CD14-positive monocyte (primary cell): ENCODE data around the gene ZFPL1. TPM values are rescaled to one million over a fixed set of nuclear protein-coding genes. Genes with fewer than 3 reads are reported as not detected.

ENCODE experiments used
- DNase-seq, 3 donors: peaks; one replicate each; pipeline ENCODE4 v3.0.0-alpha.2; 2011 to 2022
- H2AFZ ChIP-seq: 2 replicates; pipeline ENCODE4 v1.6.0; 2012; ENCODE audit warnings: mild to moderate bottlenecking, low read depth, low read length, inconsistent platforms; ENCODE audit not compliant: insufficient read depth, poor library complexity, severe bottlenecking
- H3K27ac ChIP-seq, 2 donors: 1 replicate in 1 of 2; 2 replicates in 1 of 2; pipeline ENCODE4 v1.5.1; 2012 to 2013; ENCODE audit warnings: low read length in 2 of 2, control low read depth in 1 of 2, inconsistent platforms in 1 of 2, low read depth in 1 of 2, mild to moderate bottlenecking in 1 of 2
- H3K27me3 ChIP-seq, 2 donors: one replicate each; pipeline versions ENCODE4 v1.6.0 to v1.6.1; 2011 to 2013; ENCODE audit warnings: low read length in 2 of 2; ENCODE audit not compliant: control insufficient read depth in 2 of 2, insufficient read depth in 2 of 2
- H3K36me3 ChIP-seq, 2 donors: replicated peaks in 1 of 2; 1 replicate in 1 of 2; 2 replicates in 1 of 2; pipeline versions ENCODE4 v1.5.1 to v1.6.1; 2012 to 2013; ENCODE audit warnings: low read length in 2 of 2, control low read depth in 1 of 2, inconsistent platforms in 1 of 2, mild to moderate bottlenecking in 1 of 2; ENCODE audit not compliant: insufficient read depth in 2 of 2, control insufficient read depth in 1 of 2
- H3K4me1 ChIP-seq, 2 donors: 1 replicate in 1 of 2; 2 replicates in 1 of 2; pipeline versions ENCODE4 v1.5.1 to v1.6.1; 2012 to 2013; ENCODE audit warnings: low read length in 2 of 2, control low read depth in 1 of 2, inconsistent platforms in 1 of 2, mild to moderate bottlenecking in 1 of 2, moderate library complexity in 1 of 2; ENCODE audit not compliant: insufficient read depth in 2 of 2, control insufficient read depth in 1 of 2
- H3K4me2 ChIP-seq: replicated peaks from 2 replicates; pipeline ENCODE3; 2012; ENCODE audit warnings: low read length, moderate library complexity, mild to moderate bottlenecking; ENCODE audit not compliant: poor library complexity, severe bottlenecking; ENCODE audit errors: extremely low read depth
- H3K4me3 ChIP-seq, 3 experiments: fragments of 200-600 bp in 1 of 3; sonication (generic) in 1 of 3; replicated peaks in 1 of 3; 1 replicate in 2 of 3; 2 replicates in 1 of 3; pipeline ENCODE4 v1.5.1; 2011 to 2013; ENCODE audit warnings: low read length in 3 of 3, mild to moderate bottlenecking in 3 of 3, control low read depth in 2 of 3, low read depth in 2 of 3, inconsistent platforms in 1 of 3, moderate library complexity in 1 of 3
- H3K79me2 ChIP-seq: 2 replicates; pipeline ENCODE4 v1.6.0; 2012; ENCODE audit warnings: mild to moderate bottlenecking, control low read depth, inconsistent platforms, low read length, moderate library complexity; ENCODE audit not compliant: insufficient read depth
- H3K9ac ChIP-seq: 2 replicates; pipeline ENCODE4 v1.6.0; 2017; ENCODE audit warnings: low read length, mild to moderate bottlenecking; ENCODE audit not compliant: insufficient read depth, poor library complexity, severe bottlenecking
- H3K9me3 ChIP-seq, 2 donors: replicated peaks in 1 of 2; 1 replicate in 1 of 2; 2 replicates in 1 of 2; pipeline versions ENCODE4 v1.5.1 to v1.6.1; 2012 to 2013; ENCODE audit warnings: low read length in 2 of 2, control low read depth in 1 of 2; ENCODE audit not compliant: control insufficient read depth in 1 of 2, insufficient read depth in 1 of 2
- H4K20me1 ChIP-seq: 2 replicates; pipeline ENCODE4 v1.6.0; 2012; ENCODE audit warnings: mild to moderate bottlenecking, low read length, control low read depth, moderate library complexity; ENCODE audit not compliant: insufficient read depth
- H3K27ac Mint-ChIP-seq, 7 donors: one replicate each; pipeline ENCODE4 v1.8.0; 2020; ENCODE audit warnings: mild to moderate bottlenecking in 7 of 7, mixed read lengths in 7 of 7, moderate library complexity in 6 of 7, inconsistent platforms in 2 of 7
- H3K27me3 Mint-ChIP-seq, 3 donors: one replicate each; pipeline ENCODE4 v1.8.0; 2021 to 2022; ENCODE audit warnings: low read depth in 3 of 3, mild to moderate bottlenecking in 3 of 3, mixed read lengths in 3 of 3, moderate library complexity in 3 of 3, inconsistent platforms in 1 of 3
- H3K36me3 Mint-ChIP-seq, 2 donors: one replicate each; pipeline ENCODE4 v1.8.0; 2020; ENCODE audit warnings: mixed read lengths in 2 of 2, inconsistent platforms in 1 of 2, mild to moderate bottlenecking in 1 of 2
- H3K4me1 Mint-ChIP-seq: one replicate; pipeline ENCODE4 v1.8.0; 2020; ENCODE audit warnings: mild to moderate bottlenecking, mixed read lengths
- H3K4me3 Mint-ChIP-seq, 2 donors: one replicate each; pipeline ENCODE4 v1.8.0; 2020; ENCODE audit warnings: mild to moderate bottlenecking in 2 of 2, mixed read lengths in 2 of 2, moderate library complexity in 1 of 2
- H3K9me3 Mint-ChIP-seq, 7 donors: one replicate each; pipeline ENCODE4 v1.8.0; 2020 to 2022; ENCODE audit warnings: mixed read lengths in 7 of 7, mild to moderate bottlenecking in 6 of 7, moderate library complexity in 6 of 7, inconsistent platforms in 2 of 7
- CTCF ChIP-seq: fragments of 200-600 bp; IDR thresholded peaks from one replicate; pipeline ENCODE4 v1.8.0; 2022; ENCODE audit warnings: antibody characterized with exemption, mild to moderate bottlenecking
- WGBS: methylation state at CpG from one replicate; pipeline ENCODE4 v1.1.5; 2013; ENCODE audit warnings: missing lambda C conversion rate; ENCODE audit not compliant: insufficient coverage; 5-methylcytosine and 5-hydroxymethylcytosine counted together
- intact Hi-C, 2 donors: fragments of 100-400 bp; cut with micrococcal nuclease; formaldehyde crosslinking; loops; one replicate each; pipeline versions ENCODE4 v1.15.0 to v1.15.1; 2023
- polyA plus RNA-seq, 3 donors: library from polyadenylated mRNA; depleted of rRNA in 1 of 3; unstranded in 2 of 3; stranded (reverse) in 1 of 3; fragments of 300-500 nt in 2 of 3; fragments of >200 nt in 1 of 3; fragmentation: Illumina TruSeq in 2 of 3; gene quantifications; 1 replicate in 2 of 3; 2 replicates in 1 of 3; pipeline ENCODE4 v1.2.3, GENCODE V29; 2012 to 2021

Gene ZFPL1
- polyA plus RNA-seq, 3 donors, result 25.1 to 41.1 (median 27.2) TPM

- peak overlapping the region; percentile 15 to 94 for H3K4me3 Mint-ChIP-seq
These were observed 12.9 kb downstream of the ZFPL1 start for GRCh38 chr11:65096926-65097325.

GRCh38 chr11:65100674-65101350, 16.8 kb downstream of the ZFPL1 start:
- H3K36me3 ChIP-seq, result peaks cover 12 to 55% of the 10 kb centered on the region in 2 donors
- Mint-ChIP-seq H3K4me3 (no peak overlapping the region), H3K4me1 (peaks cover 12% of the 10 kb centered on the region), H3K36me3 (peaks cover 24 to 37% of the 10 kb centered on the region in 2 donors), H3K27me3 (no peaks in the 10 kb centered on the region), H3K27ac (no peak overlapping the region), H3K9me3 (peaks cover 0 to under 1% (median 0%) of the 10 kb centered on the region in 7 donors)
- peaks cover 4% of the 10 kb centered on the region for H4K20me1 ChIP-seq
- TF ChIP-seq CTCF, result peak; percentile 20
- no peak overlapping the region for H3K4me3 ChIP-seq
- peaks cover 6 to 16% of the 10 kb centered on the region in 2 donors for H3K4me1 ChIP-seq
- peaks cover 40% of the 10 kb centered on the region for H3K79me2 ChIP-seq
- intact Hi-C loops, result no loop called here
- H2AFZ ChIP-seq, result no peak overlapping the region
- no peaks in the 10 kb centered on the region for H3K9me3 ChIP-seq
- H3K27ac ChIP-seq, result no peak overlapping the region
- H3K4me2 ChIP-seq, result no peak overlapping the region
- no peak for DNase-seq
- H3K9ac ChIP-seq, result no peak overlapping the region
- 100% methylated on average over 2 of the region's 6 CpGs for WGBS
- no peaks in the 10 kb centered on the region for H3K27me3 ChIP-seq

More at GRCh38 chr11:65096926-65097325, 12.9 kb downstream of the ZFPL1 start:
- Histone ChIP-seq H3K4me1 (peaks cover 9 to 19% of the 10 kb centered on the region in 2 donors), H3K36me3 (peaks cover 6 to 17% of the 10 kb centered on the region in 2 donors), H3K27me3 (no peaks in the 10 kb centered on the region), H3K9ac (no peak overlapping the region), H3K27ac (peak overlapping the region; percentile 30 to 88), H3K79me2 (peaks cover 36% of the 10 kb centered on the region), H3K4me2 (peak overlapping the region; percentile 82), H4K20me1 (peaks cover 4% of the 10 kb centered on the region), H3K9me3 (no peaks in the 10 kb centered on the region), H2AFZ (peak overlapping the region; percentile 95), H3K4me3 (peak overlapping the region in 1 of 3 experiments; percentile 95)
- Mint-ChIP-seq H3K36me3 (peaks cover 10 to 14% of the 10 kb centered on the region in 2 donors), H3K27me3 (peaks cover 0 to 3% (median 0%) of the 10 kb centered on the region in 3 donors), H3K9me3 (peaks cover 0 to 2% (median 0%) of the 10 kb centered on the region in 7 donors), H3K4me1 (peaks cover 15% of the 10 kb centered on the region), H3K27ac (peak overlapping the region in 6 of 7 donors; percentile 46 to 98 (median 88))
- no peak for TF ChIP-seq CTCF
- DNase-seq, result no peak
- 67% methylated on average over 7 of the region's 8 CpGs for WGBS
- intact Hi-C loops, result loop anchor here in 1 of 2 donors (1.0 kb wide), 1 partner anchor 13 kb away; the partner anchor contains the start of genes CDCA5 and ZFPL1
